HepG2 (cell line): ENCODE measurements around the gene TTLL11.

Experiments
- ARID2 ChIP-seq: sonication (generic); formaldehyde crosslinking; IDR thresholded peaks from 2 replicates; pipeline ENCODE4 v1.8.1; 2022; ENCODE audit warnings: mild to moderate bottlenecking, missing genetic modification reagents, borderline replicate concordance
- GABPB1 ChIP-seq: IDR thresholded peaks from 2 replicates; pipeline ENCODE4 v1.6.1; 2016; ENCODE audit warnings: mild to moderate bottlenecking, missing genetic modification reagents, moderate library complexity, missing compliant biosample characterization
- SUZ12 ChIP-seq: fragments of 150-350 bp; IDR thresholded peaks from 2 replicates; pipeline ENCODE4 v1.6.1; 2014; ENCODE audit warnings: low read depth, low read length
- ZBTB21 ChIP-seq: sonication (generic); formaldehyde crosslinking; IDR thresholded peaks from 2 replicates; pipeline ENCODE4 v1.4.0; 2020; ENCODE audit warnings: missing genetic modification reagents
- TF ChIP-seq, protein P1 (sequence below): sonication (generic); formaldehyde crosslinking; IDR thresholded peaks from 2 replicates; pipeline ENCODE4 v1.8.1; 2023; ENCODE audit warnings: missing genetic modification reagents, inconsistent platforms, borderline replicate concordance

DNA sequence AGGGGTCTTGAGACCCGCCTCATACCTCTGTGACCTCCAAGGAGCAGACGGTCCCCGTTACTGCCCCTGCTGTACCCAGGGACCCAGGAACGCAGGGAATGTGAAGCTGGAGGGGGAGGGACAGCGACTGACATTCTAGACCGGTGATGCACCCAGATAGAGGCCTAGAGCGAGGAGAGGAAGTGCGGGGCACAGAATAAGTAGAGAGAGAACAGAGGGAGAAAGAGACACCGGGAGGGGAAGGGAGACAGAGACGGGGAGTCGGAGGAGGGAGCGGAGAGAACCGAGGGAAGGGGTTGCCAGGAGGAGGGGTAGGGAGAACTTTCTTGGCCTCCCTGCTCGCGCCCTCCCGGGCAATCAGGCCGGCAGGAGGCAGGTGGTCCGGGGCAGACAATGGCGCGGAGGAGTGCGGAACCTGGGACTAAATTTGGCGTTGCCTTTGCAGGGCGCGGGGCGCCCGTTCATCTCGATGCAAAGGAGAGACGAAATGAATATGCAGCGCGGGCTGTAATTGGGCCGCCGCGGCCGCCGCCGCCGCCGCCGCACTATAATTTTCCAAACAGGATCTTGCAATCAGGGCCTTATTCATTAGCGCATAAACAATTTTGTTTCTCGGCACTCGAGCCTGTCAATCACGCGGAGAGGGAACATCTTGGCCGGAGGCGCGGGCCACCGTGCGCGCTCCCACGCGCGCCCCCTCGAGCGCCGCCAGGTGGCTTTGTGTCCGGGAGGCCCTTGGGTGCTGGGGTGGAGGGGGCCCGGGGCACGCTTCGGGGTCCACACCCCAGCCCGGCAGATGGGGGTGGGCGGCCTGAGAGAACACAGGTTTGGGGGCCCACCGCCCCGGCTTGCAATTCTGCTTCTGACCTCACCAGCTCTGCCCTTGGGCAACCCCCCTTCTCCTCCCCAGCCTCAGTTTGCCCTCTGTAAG is 33.5 kb upstream of the TTLL11 start:
- TF ChIP-seq GABPB1 (CRISPR knock-in tag) (0 out of 2 replicates have a peak, but pooled peaks have one; percentile 2), ZBTB21 (CRISPR knock-in tag) (no peak), ARID2 (CRISPR knock-in tag) (no peak), SUZ12 (no peak)
- TF ChIP-seq, protein P1, sequence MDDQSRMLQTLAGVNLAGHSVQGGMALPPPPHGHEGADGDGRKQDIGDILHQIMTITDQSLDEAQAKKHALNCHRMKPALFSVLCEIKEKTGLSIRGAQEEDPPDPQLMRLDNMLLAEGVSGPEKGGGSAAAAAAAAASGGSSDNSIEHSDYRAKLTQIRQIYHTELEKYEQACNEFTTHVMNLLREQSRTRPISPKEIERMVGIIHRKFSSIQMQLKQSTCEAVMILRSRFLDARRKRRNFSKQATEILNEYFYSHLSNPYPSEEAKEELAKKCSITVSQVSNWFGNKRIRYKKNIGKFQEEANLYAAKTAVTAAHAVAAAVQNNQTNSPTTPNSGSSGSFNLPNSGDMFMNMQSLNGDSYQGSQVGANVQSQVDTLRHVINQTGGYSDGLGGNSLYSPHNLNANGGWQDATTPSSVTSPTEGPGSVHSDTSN, result no peak
